GM19468 (cell line): ENCODE measurements around the gene LRRK1.
A peak's percentile ranks its signal among the peaks of the same experiment; 100 is the strongest.

Experiments
- ATAC-seq: cut with Tn5 transposase; IDR thresholded peaks from one replicate; pipeline ENCODE4 v1.9.1; 2021; ENCODE audit warnings: mild to moderate bottlenecking, moderate library complexity, moderate number of reproducible peaks; ENCODE audit not compliant: unreplicated experiment; ENCODE audit errors: extremely low read depth

The LRRK1 gene

DNA sequence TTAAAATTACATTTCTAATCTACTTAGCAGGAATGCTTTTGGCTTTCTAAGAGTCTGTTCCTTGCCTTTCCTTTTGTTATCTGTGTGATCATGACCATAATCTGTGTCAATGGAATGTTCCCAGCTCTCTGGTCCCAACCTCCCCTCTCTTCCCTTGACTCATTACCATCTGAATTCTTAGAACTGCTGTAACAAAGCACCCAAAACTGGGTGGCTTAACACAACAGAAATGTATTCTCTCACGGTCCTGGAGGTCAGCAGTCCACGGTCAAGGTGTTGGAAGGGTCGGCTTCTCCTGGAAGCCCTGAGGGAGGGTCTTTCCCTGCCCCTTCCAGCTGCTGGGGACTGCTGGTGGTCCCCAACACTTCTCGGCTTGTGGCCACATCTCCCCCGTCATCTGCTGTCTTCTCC lies 81.1 kb downstream of the LRRK1 start:
- ATAC-seq, result no peak

DNA sequence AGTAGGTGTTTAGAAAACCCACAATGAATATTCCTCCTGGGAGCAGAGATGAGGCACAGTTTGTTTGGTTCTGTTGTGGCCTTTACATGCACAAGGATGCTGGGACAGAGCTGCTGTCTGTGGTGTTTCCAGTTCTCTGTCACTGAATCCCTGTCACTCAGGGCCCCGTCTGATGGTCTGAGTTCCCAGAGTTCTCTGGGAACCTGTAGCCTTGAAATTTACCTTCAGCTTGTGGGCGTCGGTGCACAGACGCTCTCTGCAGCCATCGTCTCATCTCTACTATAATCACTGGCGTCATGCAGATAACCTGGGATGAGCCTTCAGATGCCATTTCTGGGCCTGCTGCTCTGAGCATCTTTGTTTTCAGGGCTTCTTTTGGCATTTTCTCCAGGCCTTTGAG lies 81.9 kb downstream of the LRRK1 start:
- no peak for ATAC-seq

DNA sequence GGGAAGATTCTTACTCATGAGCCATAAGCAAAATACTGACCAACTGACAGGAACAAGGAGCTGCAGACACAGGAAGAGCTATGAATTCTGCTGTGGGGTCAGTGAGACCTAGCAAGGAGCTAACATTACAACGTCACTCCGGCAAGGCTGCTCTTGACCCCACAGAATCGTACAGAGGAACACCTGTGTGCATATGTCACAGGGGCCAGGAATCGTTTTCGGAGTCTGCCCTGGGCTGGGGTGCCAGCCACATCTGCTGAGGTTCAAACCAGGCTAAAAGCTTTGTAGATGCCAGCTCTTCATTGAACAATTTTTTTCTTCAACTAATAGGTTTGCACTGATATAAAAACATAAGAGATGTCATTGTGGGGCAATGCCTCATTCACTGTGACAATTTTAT lies 82.6 kb downstream of the LRRK1 start:
- no peak for ATAC-seq

GRCh38 chr15:101003081-101003480 lies 83.9 kb downstream of the LRRK1 start:
- no peak for ATAC-seq

DNA sequence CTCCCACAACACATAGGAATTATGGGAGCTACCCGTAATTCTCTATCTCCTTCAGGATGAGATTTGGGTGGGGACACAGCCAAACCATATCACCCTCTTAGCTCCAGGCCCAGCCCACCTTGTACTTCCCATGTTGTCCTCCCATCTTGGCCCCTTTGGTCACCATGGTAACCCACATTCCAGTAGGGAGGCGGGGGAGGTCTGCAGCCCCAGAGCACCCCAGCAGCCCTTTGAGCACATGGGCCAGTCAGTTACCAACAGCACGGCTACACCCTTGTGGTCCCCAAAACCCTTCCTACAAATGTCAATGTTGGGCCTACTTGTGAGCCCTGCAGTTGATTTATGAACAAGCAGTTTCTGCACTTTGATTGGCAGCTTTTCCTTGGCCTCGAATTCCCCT lies 84.5 kb downstream of the LRRK1 start:
- no peak for ATAC-seq

GRCh38 chr15:101004500-101004899 lies 85.3 kb downstream of the LRRK1 start:
- no peak for ATAC-seq

GRCh38 chr15:101004986-101005747 lies 86.0 kb downstream of the LRRK1 start:
- no peak for ATAC-seq

GRCh38 chr15:101006931-101007691 lies 88.0 kb downstream of the LRRK1 start:
- no peak for ATAC-seq

- peak; percentile 68 for ATAC-seq
Observed at GRCh38 chr15:101008158-101009139, 89.3 kb downstream of the LRRK1 start.

- ATAC-seq, result no peak
Observed at GRCh38 chr15:101009176-101009575, 90.0 kb downstream of the LRRK1 start.

DNA sequence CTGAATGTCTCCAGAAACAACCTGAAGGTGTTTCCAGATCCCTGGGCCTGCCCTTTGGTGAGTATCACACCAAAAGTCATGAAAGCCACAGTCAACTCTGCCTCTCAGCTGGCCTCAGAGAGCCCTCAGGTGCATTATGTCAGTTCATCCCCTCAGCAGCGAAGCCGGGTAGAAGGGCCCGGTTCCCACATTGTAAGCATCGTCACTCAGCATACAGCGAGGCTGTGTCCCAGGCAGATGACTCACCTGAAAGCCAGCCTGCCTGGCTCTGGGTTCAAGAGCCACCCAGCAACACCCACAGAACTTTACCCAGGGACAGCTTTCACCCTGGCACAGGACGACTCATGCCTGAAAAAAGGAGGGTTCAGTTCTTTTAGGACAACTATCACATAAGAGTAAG lies 91.6 kb downstream of the LRRK1 start:
- no peak for ATAC-seq

DNA sequence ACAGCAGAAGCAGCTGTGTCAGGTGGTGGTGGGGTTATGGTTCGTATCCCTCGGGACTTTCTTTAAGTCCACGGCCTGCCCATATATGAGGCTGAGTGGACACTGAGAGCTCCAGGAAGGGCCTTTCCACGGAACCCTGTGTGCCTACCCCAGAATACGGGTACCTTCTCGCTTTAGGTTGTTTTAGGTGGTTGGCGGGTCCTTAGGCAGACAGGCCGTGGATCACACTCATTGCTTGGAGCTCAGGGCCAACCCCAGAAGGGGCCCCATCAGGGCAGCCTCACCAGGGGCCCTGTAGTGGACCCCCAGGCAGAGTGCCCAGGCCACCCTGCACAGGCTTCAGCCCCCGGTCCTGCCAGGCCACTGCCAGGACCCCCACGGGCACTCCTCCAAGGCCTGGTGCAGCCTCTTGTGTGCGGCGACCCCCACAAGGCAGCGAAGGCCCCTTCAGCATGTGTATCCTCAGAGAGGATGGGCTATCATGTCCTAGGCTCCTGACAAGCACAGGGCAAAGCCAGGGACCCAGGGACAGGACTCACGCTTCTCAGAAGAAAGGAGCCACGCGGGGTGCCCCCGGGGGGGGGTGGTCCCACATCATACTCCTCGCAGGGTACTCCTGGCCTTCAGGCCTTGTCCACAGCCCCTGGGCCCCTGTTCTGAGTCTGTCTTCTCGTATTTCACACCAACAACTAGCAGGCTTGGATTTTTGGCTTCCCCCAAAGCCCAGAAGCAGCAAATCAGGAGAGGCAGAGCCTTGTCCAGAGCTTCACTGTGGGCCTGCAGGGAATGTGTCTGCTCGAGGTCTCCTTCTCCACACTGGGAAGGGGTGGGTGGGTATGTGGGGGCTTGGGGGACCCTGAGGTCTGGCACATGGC lies 93.4 kb downstream of the LRRK1 start:
- no peak for ATAC-seq

DNA sequence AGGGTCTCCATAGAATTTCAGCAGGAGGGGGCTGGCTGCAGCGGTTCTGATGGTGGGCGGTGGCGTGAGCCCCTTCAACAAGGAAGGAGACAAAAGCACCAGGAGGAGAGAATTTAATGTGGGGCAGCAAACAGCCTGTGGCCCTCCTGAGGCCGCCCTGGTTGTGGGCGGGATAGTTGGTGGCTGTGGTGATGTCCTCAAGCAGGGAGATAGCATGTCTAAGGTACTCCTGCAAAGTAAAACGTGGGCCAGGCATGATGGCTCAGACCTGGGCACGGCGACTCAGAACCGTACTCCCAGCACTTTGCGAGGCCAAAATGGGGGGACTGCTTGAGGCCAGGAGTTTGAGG lies 94.0 kb downstream of the LRRK1 start:
- no peak for ATAC-seq

- no peak for ATAC-seq
Observed at GRCh38 chr15:101013769-101014675, 94.9 kb downstream of the LRRK1 start.

GRCh38 chr15:101014921-101015841 lies 96.0 kb downstream of the LRRK1 start:
- no peak for ATAC-seq

DNA sequence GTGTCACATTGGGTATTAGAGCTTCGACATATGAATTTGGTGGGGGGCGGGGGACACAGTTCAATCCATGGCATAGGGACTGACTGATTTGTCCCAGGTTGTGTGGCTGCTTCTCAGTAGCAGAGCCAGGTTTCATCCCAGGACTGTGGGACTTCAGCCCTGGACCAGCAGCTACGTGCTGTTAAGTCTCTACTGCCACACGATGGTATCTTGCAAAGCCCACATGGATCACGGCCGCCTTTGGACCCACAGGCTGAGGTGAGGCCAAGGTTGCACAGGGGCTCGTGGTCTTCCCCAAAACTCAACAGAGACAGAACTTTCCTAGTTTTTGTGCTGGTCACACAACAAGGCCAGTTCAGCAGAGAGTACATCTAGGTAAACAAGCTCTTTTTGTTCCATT lies 97.4 kb downstream of the LRRK1 start:
- ATAC-seq, result no peak

GRCh38 chr15:101017093-101017754 lies 98.1 kb downstream of the LRRK1 start:
- no peak for ATAC-seq
